GM12892 (cell line): ENCODE results near the gene PHF12.

Experiments
- POLR2A ChIP-seq: IDR thresholded peaks from 2 replicates; pipeline ENCODE4 v1.6.1; 2011; ENCODE audit warnings: low read depth, low read length, control low read depth
- POLR2AphosphoS5 ChIP-seq: IDR thresholded peaks from 2 replicates; pipeline ENCODE4 v1.6.1; 2011; ENCODE audit warnings: low read depth, low read length, control low read depth
- TAF1 ChIP-seq: IDR thresholded peaks from 2 replicates; pipeline ENCODE4 v1.6.1; 2011; ENCODE audit warnings: low read depth, mild to moderate bottlenecking, control low read depth, low read length, borderline replicate concordance

DNA sequence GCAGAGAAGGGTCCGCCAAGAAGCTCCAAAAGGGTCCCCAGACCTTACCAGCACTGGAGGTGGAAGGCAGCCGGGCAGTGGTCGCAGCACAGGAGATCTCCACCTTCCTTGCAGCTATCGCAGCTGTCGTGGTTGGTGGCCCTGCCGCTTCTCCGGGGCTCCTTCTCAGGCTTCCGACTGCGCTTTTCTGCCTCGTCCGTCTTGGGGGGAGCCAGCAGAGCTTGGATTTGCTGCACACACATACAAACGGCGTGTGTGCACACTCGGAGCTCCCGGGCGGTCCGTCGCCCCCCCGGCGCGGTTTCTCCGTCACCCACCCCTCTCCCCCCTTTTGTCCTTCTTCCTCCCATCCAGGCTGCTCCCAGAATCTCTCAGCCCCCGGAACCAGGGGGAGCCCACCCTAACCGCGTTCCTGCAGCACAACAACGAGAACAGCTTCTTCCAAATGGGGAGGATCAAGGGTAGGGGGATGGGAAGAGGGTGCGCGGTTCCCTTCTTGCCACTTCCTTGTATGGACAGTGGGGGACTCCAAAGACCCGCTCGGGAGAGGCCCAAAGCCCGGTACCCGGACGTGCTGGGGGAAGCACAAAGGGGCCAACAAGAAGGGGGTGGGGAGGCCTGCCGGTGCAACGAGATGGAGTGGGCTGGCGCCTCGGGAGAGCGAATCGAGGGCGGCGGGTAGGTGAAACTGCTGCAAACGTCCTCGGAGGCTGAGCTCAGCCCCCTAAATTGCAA, 1.1 kb downstream of the PHF12 start:
- TF ChIP-seq POLR2AphosphoS5 (no peak), POLR2A (no peak), TAF1 (no peak)
